Muscle layer of duodenum (tissue), 2 donors: Measurements from ENCODE around the gene TGM1.
"Not testable (repeated sequence)": the region's sequence is repeated elsewhere in the genome, so short reads cannot be mapped to it uniquely, and the experiment has no call there.

ENCODE experiments used
- H3K27ac ChIP-seq: one replicate; pipeline ENCODE4 v1.7.0; 2013; ENCODE audit warnings: mild to moderate bottlenecking, low read length
- H3K27me3 ChIP-seq: one replicate; pipeline ENCODE4 v1.7.0; 2013; ENCODE audit warnings: low read depth, mild to moderate bottlenecking, control low read depth, low read length
- H3K36me3 ChIP-seq, 2 donors: one replicate each; pipeline ENCODE4 v1.7.0; 2013; ENCODE audit warnings: low read length in 2 of 2, control low read depth in 1 of 2, mild to moderate bottlenecking in 1 of 2; ENCODE audit not compliant: insufficient read depth in 2 of 2, control insufficient read depth in 1 of 2
- H3K4me1 ChIP-seq, 2 donors: one replicate each; pipeline ENCODE4 v1.7.0; 2013; ENCODE audit warnings: low read length in 2 of 2, mild to moderate bottlenecking in 2 of 2, control low read depth in 1 of 2, moderate library complexity in 1 of 2; ENCODE audit not compliant: insufficient read depth in 2 of 2, control insufficient read depth in 1 of 2
- H3K4me3 ChIP-seq, 2 donors: one replicate each; pipeline ENCODE4 v1.7.0; 2013; ENCODE audit warnings: low read length in 2 of 2, low read depth in 1 of 2, mild to moderate bottlenecking in 1 of 2
- H3K9me3 ChIP-seq, 2 donors: one replicate each; pipeline ENCODE4 v1.7.0; 2013; ENCODE audit warnings: low read length in 2 of 2, control low read depth in 1 of 2, mild to moderate bottlenecking in 1 of 2; ENCODE audit not compliant: control insufficient read depth in 1 of 2
- donor health status: healthy.

Gene TGM1

GRCh38 chr14:24207625-24208024 lies 55.4 kb downstream of the TGM1 start:
- H3K4me1 ChIP-seq, result peaks cover 4 to 9% of the 10 kb centered on the region in 2 donors
- H3K36me3 ChIP-seq, result peaks cover 49 to 54% of the 10 kb centered on the region in 2 donors

GRCh38 chr14:24207104-24207551 lies 55.8 kb downstream of the TGM1 start:
- Histone ChIP-seq H3K4me3 (no peak overlapping the region), H3K9me3 (no peaks in the 10 kb centered on the region), H3K27ac (no peak overlapping the region), H3K36me3 (peaks cover 49 to 54% of the 10 kb centered on the region in 2 donors), H3K27me3 (no peaks in the 10 kb centered on the region), H3K4me1 (peaks cover 4 to 9% of the 10 kb centered on the region in 2 donors)

More at GRCh38 chr14:24207625-24208024, 55.4 kb downstream of the TGM1 start:
- Histone ChIP-seq H3K27me3 (no peaks in the 10 kb centered on the region), H3K4me3 (no peak overlapping the region), H3K9me3 (no peaks in the 10 kb centered on the region), H3K27ac (no peak overlapping the region)

GRCh38 chr14:24206260-24207103 lies 56.5 kb downstream of the TGM1 start:
- Histone ChIP-seq H3K36me3 (peaks cover 52% of the 10 kb centered on the region in 2 donors), H3K27me3 (no peaks in the 10 kb centered on the region), H3K9me3 (no peaks in the 10 kb centered on the region), H3K4me1 (peaks cover 4% of the 10 kb centered on the region in 2 donors), H3K4me3 (no peak overlapping the region), H3K27ac (no peak overlapping the region)

GRCh38 chr14:24204163-24205146 lies 58.5 kb downstream of the TGM1 start:
- H3K36me3 ChIP-seq, result peaks cover 35 to 44% of the 10 kb centered on the region in 2 donors
- H3K9me3 ChIP-seq, result no peaks in the 10 kb centered on the region
- H3K4me3 ChIP-seq, result no peak overlapping the region

GRCh38 chr14:24203249-24203886 lies 59.6 kb downstream of the TGM1 start:
- not testable (repeated sequence) for H3K9me3 ChIP-seq, H3K4me1 ChIP-seq, H3K27ac ChIP-seq, H3K27me3 ChIP-seq, H3K4me3 ChIP-seq
- peaks cover 27 to 38% of the 10 kb centered on the region in 2 donors for H3K36me3 ChIP-seq

More at GRCh38 chr14:24204163-24205146, 58.5 kb downstream of the TGM1 start:
- Histone ChIP-seq H3K27me3 (no peaks in the 10 kb centered on the region), H3K27ac (no peak overlapping the region), H3K4me1 (peaks cover 0 to 4% of the 10 kb centered on the region in 2 donors)

GRCh38 chr14:24202538-24202937 lies 60.4 kb downstream of the TGM1 start:
- H3K36me3 ChIP-seq, result peaks cover 20 to 30% of the 10 kb centered on the region in 2 donors
- H3K27me3 ChIP-seq, H3K9me3 ChIP-seq, H3K4me3 ChIP-seq, H3K27ac ChIP-seq, H3K4me1 ChIP-seq: not testable (repeated sequence)
